ENCODE measurements around the gene TMEM175.
A peak's percentile ranks its signal among the peaks of the same experiment; 100 is the strongest.
"Not testable (repeated sequence)": the region's sequence is repeated elsewhere in the genome, so short reads cannot be mapped to it uniquely, and the experiment has no call there.

Gene TMEM175

GRCh38 chr4:973431-974397 lies 41.5 kb downstream of the TMEM175 start, which contains the start of gene DGKQ:
Gene DGKQ (minus strand): TSS chr4:973569. CDS start chr4:973482, 87 bp downstream.
- peak; percentile 93 for DNase-seq

- no peak for DNase-seq
Measured at GRCh38 chr4:974668-975067, 42.4 kb downstream of the TMEM175 start.

- DNase-seq = not testable (repeated sequence)
Measured at GRCh38 chr4:976016-976415, 43.8 kb downstream of the TMEM175 start.

GRCh38 chr4:978957-979701 lies 46.9 kb downstream of the TMEM175 start:
- no peak for DNase-seq

GRCh38 chr4:982291-982690 lies 50.0 kb downstream of the TMEM175 start:
- no peak for DNase-seq

GRCh38 chr4:982814-983213 lies 50.6 kb downstream of the TMEM175 start:
- DNase-seq = no peak

GRCh38 chr4:984336-985054 lies 52.2 kb downstream of the TMEM175 start:
- DNase-seq = no peak

GRCh38 chr4:985123-985830 lies 53.0 kb downstream of the TMEM175 start:
- DNase-seq = peak; percentile 67

- no peak for DNase-seq
Measured at GRCh38 chr4:986428-986878, 54.2 kb downstream of the TMEM175 start.

- DNase-seq = peak; percentile 86
Measured at GRCh38 chr4:986879-987623, 54.8 kb downstream of the TMEM175 start, which contains the start of gene IDUA. Gene IDUA (plus strand): TSS chr4:987044. CDS start chr4:987085, 41 bp downstream.

GRCh38 chr4:987624-988513 lies 55.6 kb downstream of the TMEM175 start:
- no peak for DNase-seq

GRCh38 chr4:988726-989721 lies 56.8 kb downstream of the TMEM175 start:
- DNase-seq = no peak

GRCh38 chr4:989722-990471 lies 57.6 kb downstream of the TMEM175 start:
- DNase-seq = no peak

GRCh38 chr4:990746-991367 lies 58.6 kb downstream of the TMEM175 start:
- DNase-seq = no peak

- no peak for DNase-seq
Measured at GRCh38 chr4:991451-992296, 59.4 kb downstream of the TMEM175 start.

- no peak for DNase-seq
Measured at GRCh38 chr4:992297-993110, 60.2 kb downstream of the TMEM175 start.
